Stimulated activated CD8-positive, alpha-beta memory T cell treated with anti-CD3 and anti-CD28 coated beads, Interleukin-15, amount 100 ng/mL, for 4 hours (primary cell): ENCODE data around the gene ZNF681.
"Not testable (repeated sequence)": the region's sequence is repeated elsewhere in the genome, so short reads cannot be mapped to it uniquely, and the experiment has no call there.

ENCODE experiments used
- DNase-seq, 2 donors: peaks; one replicate each; pipeline ENCODE4 v3.0.0-alpha.2; 2020; ENCODE audit warnings: low read depth in 2 of 2

ZNF681 gene

DNA sequence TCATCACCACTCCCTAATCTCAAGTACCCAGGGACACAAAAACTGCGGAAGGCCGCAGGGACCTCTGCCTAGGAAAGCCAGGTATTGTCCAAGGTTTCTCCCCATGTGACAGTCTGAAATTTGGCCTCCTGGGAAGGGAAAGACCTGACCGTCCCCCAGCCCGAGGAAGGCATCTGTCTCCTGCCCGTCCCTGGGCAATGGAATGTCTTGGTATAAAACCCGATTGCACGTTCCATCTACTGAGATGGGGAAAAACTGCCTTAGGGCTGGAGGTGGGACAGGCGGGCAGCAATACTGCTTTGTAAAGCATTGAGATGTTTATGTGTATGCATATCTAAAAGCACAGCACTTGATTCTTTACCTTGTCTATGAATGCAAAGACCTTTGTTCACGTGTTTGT is 65.8 kb downstream of the ZNF681 start:
- DNase-seq: not testable (repeated sequence)
